ENCODE data around the gene NRDC.

DNA sequence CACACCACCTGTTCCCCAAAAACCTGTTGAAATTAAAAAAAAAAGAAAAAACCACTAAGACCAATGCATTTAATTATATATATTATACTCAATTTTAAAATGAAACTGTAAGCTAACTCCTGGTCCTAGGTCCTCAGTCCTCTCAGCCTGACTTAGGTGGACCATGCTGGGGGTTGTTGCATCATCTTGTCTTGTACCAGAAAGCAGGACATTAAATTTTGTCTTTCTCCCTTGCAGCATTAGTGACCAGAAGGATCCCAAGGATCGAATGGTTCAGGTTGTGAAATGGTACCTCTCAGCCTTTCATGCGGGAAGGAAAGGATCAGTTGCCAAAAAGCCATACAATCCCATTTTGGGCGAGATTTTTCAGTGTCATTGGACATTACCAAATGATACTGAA lies 97.6 kb downstream of the NRDC start:
- TF ChIP-seq, protein P1, sequence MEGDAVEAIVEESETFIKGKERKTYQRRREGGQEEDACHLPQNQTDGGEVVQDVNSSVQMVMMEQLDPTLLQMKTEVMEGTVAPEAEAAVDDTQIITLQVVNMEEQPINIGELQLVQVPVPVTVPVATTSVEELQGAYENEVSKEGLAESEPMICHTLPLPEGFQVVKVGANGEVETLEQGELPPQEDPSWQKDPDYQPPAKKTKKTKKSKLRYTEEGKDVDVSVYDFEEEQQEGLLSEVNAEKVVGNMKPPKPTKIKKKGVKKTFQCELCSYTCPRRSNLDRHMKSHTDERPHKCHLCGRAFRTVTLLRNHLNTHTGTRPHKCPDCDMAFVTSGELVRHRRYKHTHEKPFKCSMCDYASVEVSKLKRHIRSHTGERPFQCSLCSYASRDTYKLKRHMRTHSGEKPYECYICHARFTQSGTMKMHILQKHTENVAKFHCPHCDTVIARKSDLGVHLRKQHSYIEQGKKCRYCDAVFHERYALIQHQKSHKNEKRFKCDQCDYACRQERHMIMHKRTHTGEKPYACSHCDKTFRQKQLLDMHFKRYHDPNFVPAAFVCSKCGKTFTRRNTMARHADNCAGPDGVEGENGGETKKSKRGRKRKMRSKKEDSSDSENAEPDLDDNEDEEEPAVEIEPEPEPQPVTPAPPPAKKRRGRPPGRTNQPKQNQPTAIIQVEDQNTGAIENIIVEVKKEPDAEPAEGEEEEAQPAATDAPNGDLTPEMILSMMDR (conservative IDR thresholded peaks at IDR 0.05; ENCODE audit: low read length), result no peak
- no peak for TF ChIP-seq EZH2phosphoT487 (IDR thresholded peaks at IDR 0.05; ENCODE audit: borderline replicate concordance)
